ENCODE results near the gene EYA4. TPM values are rescaled to one million over a fixed set of nuclear protein-coding genes. Genes with fewer than 3 reads are reported as not detected.

EYA4 gene
- total RNA-seq, 1 donor from 2014 or later: 9.7 TPM

- Histone ChIP-seq H3K4me3 (ENCODE audit: low read depth, low read length) (no peak overlapping the region), H3K27me3 (ENCODE audit: control insufficient read depth, insufficient read depth, low read length) (no peaks in the 10 kb centered on the region), H3K36me3 (ENCODE audit: control insufficient read depth, insufficient read depth, low read length) (no peaks in the 10 kb centered on the region)
- no peak for FAIRE-seq
- TF ChIP-seq CTCF (IDR thresholded peaks at IDR 0.05; ENCODE audit: insufficient read depth, low read length, severe bottlenecking): no peak
- no peak for DNase-seq (ENCODE audit: low read depth)
Measured at GRCh38 chr6:133251688-133252087, 10.5 kb downstream of the EYA4 start.

- no peak overlapping the region for H3K4me3 ChIP-seq (ENCODE audit: low read depth, low read length)
Measured at GRCh38 chr6:133254552-133255228, 13.5 kb downstream of the EYA4 start.

GRCh38 chr6:133257545-133258105 is 16.5 kb downstream of the EYA4 start:
- Histone ChIP-seq H3K27me3 (ENCODE audit: control insufficient read depth, insufficient read depth, low read length) (no peaks in the 10 kb centered on the region), H3K4me3 (ENCODE audit: low read depth, low read length) (no peak overlapping the region), H3K36me3 (ENCODE audit: control insufficient read depth, insufficient read depth, low read length) (no peaks in the 10 kb centered on the region)
- no peak for TF ChIP-seq CTCF (IDR thresholded peaks at IDR 0.05; ENCODE audit: insufficient read depth, low read length, severe bottlenecking)
- FAIRE-seq: no peak
- no peak for DNase-seq (ENCODE audit: low read depth)

More at GRCh38 chr6:133254552-133255228, 13.5 kb downstream of the EYA4 start:
- DNase-seq (ENCODE audit: low read depth) (peak; percentile 84), FAIRE-seq (no peak)
- Histone ChIP-seq H3K27me3 (ENCODE audit: control insufficient read depth, insufficient read depth, low read length) (no peaks in the 10 kb centered on the region), H3K36me3 (ENCODE audit: control insufficient read depth, insufficient read depth, low read length) (no peaks in the 10 kb centered on the region)
- no peak for TF ChIP-seq CTCF (IDR thresholded peaks at IDR 0.05; ENCODE audit: insufficient read depth, low read length, severe bottlenecking)

- no peak overlapping the region for H3K4me3 ChIP-seq (ENCODE audit: low read depth, low read length)
- DNase-seq (ENCODE audit: low read depth) (peak; percentile 55), FAIRE-seq (no peak)
- no peaks in the 10 kb centered on the region for H3K36me3 ChIP-seq (ENCODE audit: control insufficient read depth, insufficient read depth, low read length)
- TF ChIP-seq CTCF (IDR thresholded peaks at IDR 0.05; ENCODE audit: insufficient read depth, low read length, severe bottlenecking): no peak
- no peaks in the 10 kb centered on the region for H3K27me3 ChIP-seq (ENCODE audit: control insufficient read depth, insufficient read depth, low read length)
Measured at GRCh38 chr6:133259561-133259960, 18.4 kb downstream of the EYA4 start.

- FAIRE-seq (no peak), DNase-seq (ENCODE audit: low read depth) (no peak)
- Histone ChIP-seq H3K4me3 (ENCODE audit: low read depth, low read length) (no peak overlapping the region), H3K36me3 (ENCODE audit: control insufficient read depth, insufficient read depth, low read length) (no peaks in the 10 kb centered on the region), H3K27me3 (ENCODE audit: control insufficient read depth, insufficient read depth, low read length) (no peaks in the 10 kb centered on the region)
- TF ChIP-seq CTCF (IDR thresholded peaks at IDR 0.05; ENCODE audit: insufficient read depth, low read length, severe bottlenecking): no peak
Measured at GRCh38 chr6:133262804-133263203, 21.6 kb downstream of the EYA4 start.

Data from bronchial epithelial cell (primary cell).